ENCODE measurements around the gene CLUH.
"Not testable (repeated sequence)": the region's sequence is repeated elsewhere in the genome, so short reads cannot be mapped to it uniquely, and the experiment has no call there.

The CLUH gene

DNA sequence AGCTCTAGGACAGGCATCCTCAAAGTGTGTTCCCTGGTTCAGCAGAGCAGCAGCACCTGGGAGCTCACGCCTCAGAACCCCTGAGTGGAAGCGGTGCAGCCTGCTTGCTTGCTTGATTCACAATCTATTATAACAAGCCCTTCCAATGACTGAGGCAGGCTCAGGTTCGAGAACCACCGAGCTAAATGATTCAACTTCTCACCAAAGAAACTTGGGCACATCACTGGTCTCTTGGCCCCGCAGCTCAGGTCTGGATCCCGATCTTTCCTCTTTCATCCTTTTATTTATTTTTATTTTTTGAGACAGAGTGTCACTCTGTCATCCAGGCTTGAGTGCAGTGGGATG is 24.5 kb downstream of the CLUH start:
- DNase-seq = peak in 1 of 4 experiments; percentile 7

DNA sequence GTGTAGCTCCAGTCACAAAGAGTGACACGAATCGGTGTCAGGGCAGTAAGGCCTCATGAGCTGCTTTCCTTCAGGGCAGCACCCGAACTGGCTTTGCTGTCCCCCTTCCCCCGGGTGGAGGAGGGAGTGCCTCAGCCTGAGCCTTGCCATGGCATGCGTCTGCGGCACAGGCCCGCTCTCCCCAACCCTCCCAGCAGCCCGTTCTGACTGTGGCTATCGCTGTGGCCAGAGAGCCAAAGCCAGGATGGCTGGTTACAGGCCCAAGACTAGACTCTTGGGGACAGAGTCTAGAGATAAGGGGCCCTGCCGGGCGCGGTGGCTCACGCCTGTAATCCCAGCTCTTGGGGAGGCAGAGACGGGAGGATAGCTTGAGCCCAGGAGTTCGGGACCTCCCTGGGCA is 25.9 kb downstream of the CLUH start:
- no peak for DNase-seq

- no peak for DNase-seq
These were observed 27.0 kb downstream of the CLUH start for GRCh38 chr17:2684549-2684948.

- no peak for DNase-seq
These were observed 27.7 kb downstream of the CLUH start for GRCh38 chr17:2683912-2684311.

GRCh38 chr17:2682176-2682938 is 29.2 kb downstream of the CLUH start:
- no peak for DNase-seq

DNA sequence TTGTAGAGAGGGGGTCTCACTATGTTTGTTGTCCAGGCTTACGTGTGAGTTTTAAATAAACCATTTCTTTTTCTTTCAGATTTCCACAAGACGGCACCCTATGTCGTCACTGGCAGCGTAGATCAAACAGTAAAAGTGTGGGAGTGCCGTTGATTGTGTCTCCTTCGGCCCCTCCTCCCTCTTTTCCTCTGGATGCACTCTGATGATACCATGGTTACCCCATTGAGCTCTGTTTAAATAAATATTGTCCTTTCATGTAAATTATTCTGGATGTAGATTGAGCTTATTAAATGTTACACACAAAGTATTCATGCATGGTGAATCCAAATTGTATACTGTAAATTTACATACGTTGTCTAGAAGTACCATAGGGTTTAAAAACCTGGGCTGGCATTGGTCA is 29.9 kb downstream of the CLUH start:
- no peak for DNase-seq

DNA sequence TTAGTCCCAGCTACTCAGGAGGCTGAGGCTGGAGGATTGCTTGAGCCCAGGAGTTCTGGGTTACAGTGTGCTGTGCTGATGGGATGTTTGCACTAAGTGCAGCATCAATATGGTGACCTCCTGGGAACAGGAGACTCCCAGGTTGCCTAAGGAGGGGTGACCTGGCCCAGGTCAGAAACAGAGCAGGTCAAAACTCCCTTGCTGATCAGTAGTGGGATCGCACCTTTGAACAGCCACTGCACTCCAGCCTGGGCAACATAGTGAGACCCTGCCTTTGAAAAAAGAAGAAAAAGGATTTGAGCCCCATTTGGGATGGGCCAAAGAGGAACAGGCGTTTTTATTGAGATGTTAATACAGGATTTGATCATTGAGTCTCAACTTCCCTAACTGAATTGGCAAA is 30.6 kb downstream of the CLUH start:
- no peak for DNase-seq

DNA sequence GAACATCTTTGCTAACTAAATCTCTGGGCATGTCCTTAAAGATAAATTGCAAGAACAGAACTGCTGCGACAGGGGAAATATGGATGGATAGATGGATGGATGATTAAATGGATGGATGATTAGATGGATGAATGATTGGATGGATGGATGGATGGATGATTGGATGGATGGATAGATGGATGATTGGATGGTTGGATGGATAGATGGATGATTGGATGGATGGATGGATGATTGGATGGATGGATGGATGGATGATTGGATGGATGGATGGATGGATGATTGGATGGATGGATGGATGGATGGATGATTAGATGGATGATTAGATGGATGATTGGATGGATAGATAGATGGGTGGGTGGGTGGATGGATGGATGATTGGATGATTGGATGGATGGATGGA is 32.3 kb downstream of the CLUH start:
- not testable (repeated sequence) for DNase-seq

GRCh38 chr17:2672026-2672425 is 39.5 kb downstream of the CLUH start:
- no peak for DNase-seq

DNA sequence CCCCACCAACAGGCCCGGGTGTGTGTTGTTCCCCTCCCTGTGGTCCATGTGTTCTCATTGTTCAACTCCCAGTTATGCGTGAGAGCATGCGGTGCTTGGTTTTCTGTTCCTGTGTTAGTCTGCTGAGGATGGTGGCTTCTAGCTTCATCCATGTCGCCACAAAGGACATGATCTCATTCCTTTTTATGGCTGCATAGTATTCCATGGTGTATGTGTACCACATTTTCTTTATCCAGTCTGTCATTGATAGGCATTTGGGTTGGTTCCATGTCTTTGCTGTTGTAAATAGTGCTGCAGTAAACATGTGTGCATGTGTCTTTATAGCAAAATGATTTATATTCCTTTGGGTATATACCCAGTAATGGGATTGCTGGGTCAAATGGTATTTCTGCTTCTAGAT is 51.2 kb downstream of the CLUH start:
- not testable (repeated sequence) for DNase-seq

GRCh38 chr17:2659337-2659736 is 52.2 kb downstream of the CLUH start:
- peak; percentile 56 to 74 (median 72) for DNase-seq

DNA sequence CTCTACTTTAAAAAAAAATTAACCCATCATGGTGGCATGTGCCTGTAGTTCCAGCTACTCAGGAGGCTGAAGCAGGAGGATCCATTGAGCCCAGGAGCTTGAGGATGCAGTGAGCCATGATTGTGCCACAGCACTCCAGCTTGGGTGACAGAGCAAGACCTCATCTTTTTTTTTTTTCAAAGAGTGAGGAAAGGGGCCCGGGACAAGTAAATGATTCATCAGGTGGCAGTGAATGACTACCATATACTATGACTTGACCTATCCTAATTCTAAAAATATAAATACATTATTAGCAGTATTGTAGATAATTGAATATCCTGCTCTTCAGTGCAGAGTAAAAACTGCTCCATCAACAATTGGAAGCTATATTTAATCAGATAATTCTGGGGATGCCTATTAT is 55.3 kb downstream of the CLUH start:
- DNase-seq = peak in 3 of 4 experiments; percentile 4 to 47 (median 18)

GRCh38 chr17:2655546-2655945 is 56.0 kb downstream of the CLUH start:
- peak in 3 of 4 experiments; percentile 3 to 50 (median 49) for DNase-seq

- DNase-seq = not testable (repeated sequence)
These were observed 58.7 kb downstream of the CLUH start for GRCh38 chr17:2652911-2653310.

DNA sequence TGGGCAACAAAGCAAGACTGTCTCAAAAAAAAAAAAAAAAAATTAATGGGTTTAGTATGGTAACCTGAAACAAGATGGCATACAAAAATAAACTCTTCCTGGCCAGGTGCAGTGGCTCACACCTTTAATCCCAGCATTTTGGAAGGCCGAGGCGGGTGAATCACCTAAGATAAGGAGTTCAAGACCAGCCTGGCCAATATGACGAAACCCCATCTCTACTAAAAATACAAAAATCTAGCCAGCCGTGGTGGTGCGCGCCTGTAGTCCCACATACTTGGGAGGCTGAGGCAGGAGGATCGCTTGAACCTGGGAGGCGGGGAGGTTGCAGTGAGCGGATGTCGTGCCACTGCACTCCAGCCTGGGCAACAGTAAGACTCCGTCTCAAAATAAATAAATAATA is 62.4 kb downstream of the CLUH start:
- DNase-seq = no peak

- DNase-seq = peak; percentile 41 to 66 (median 57)
These were observed 63.6 kb downstream of the CLUH start for GRCh38 chr17:2647957-2648356.

DNA sequence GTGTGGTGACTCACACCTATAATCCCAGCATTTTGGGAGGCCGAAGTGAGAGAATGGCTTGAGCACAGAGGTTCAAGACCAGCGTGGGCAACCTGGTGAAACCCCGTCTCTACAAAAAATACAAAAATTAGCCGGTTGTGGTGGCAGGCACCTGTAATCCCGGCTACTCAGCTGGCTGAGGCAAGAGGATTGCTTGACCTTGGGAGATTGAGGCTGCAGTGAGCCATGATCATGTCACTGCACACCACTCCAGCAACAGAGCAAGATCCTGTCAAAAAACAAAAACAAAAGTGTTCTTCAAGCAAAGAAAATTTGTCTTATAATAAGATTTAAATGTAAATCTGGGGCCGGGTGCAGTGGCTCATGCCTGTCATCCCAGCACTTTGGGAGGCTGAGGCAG is 66.6 kb downstream of the CLUH start:
- DNase-seq = no peak

Data from suppressor macrophage (primary cell).